ENCODE measurements around the gene DNAJB8. TPM values are rescaled to one million over a fixed set of nuclear protein-coding genes. Genes with fewer than 3 reads are reported as not detected.

Gene DNAJB8
- total RNA-seq, 2 experiments from 2014 or later, result not detected

DNA sequence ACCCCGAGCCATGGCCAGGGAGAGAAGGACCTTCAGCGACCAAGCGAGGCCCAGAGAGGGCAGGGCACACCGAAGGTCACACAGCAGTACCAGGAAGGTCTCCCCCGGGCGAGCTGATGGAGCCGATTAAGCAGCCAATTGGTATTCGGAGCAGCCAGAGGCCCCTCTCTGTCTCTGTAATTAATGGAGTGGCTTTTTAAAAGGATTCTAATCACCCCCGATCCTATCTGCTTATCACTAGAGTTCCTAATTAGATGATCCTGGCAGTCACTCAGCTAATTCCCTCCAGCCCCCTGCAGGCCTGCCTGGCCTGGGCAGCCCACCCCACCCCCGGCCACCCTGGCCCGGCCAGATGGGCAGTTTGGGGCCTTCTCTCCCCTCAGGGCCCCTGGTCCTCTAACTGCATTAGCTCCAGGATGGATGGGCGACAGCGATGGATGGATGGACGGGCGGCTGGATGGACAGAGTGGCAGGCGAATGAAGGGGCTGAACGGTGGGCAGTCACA lies 1.6 kb upstream of the DNAJB8 start:
- Histone ChIP-seq H3K9me3 (ENCODE audit: control insufficient read depth in 1 of 2, insufficient read depth in 1 of 2, low read length in 2 of 2) (no peaks in the 10 kb centered on the region), H3K36me3 (ENCODE audit: insufficient read depth, low read length) (no peaks in the 10 kb centered on the region), H3K27me3 (ENCODE audit: control insufficient read depth in 1 of 2, insufficient read depth in 2 of 2, low read length in 2 of 2) (peaks cover 0 to 8% of the 10 kb centered on the region in 2 experiments), H3K4me1 (ENCODE audit: insufficient read depth, low read length) (no peaks in the 10 kb centered on the region), H3K27ac (ENCODE audit: low read depth in 1 of 2, low read length in 2 of 2) (no peak overlapping the region), H3K4me3 (ENCODE audit: low read length) (no peak overlapping the region)
- ATAC-seq (ENCODE audit: poor library complexity), result no peak
- H3K4me1 Mint-ChIP-seq (ENCODE audit: low read depth), result peaks cover 14% of the 10 kb centered on the region
- no peak overlapping the region for H3K27ac Mint-ChIP-seq
- H3K36me3 Mint-ChIP-seq (ENCODE audit: low read depth), result no peaks in the 10 kb centered on the region
- TF ChIP-seq, protein P1, sequence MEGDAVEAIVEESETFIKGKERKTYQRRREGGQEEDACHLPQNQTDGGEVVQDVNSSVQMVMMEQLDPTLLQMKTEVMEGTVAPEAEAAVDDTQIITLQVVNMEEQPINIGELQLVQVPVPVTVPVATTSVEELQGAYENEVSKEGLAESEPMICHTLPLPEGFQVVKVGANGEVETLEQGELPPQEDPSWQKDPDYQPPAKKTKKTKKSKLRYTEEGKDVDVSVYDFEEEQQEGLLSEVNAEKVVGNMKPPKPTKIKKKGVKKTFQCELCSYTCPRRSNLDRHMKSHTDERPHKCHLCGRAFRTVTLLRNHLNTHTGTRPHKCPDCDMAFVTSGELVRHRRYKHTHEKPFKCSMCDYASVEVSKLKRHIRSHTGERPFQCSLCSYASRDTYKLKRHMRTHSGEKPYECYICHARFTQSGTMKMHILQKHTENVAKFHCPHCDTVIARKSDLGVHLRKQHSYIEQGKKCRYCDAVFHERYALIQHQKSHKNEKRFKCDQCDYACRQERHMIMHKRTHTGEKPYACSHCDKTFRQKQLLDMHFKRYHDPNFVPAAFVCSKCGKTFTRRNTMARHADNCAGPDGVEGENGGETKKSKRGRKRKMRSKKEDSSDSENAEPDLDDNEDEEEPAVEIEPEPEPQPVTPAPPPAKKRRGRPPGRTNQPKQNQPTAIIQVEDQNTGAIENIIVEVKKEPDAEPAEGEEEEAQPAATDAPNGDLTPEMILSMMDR (IDR thresholded peaks at IDR 0.05), result no peak
- DNase-seq, result no peak
- intact Hi-C loops (cut with DNase I, micrococcal nuclease), result no loop called here
- H3K4me3 Mint-ChIP-seq, result no peak overlapping the region
- no peaks in the 10 kb centered on the region for H3K9me3 Mint-ChIP-seq
- peaks cover 28% of the 10 kb centered on the region for H3K27me3 Mint-ChIP-seq
- ChIA-PET POLR2A (no interaction called here), CTCF (no interaction called here)

DNA sequence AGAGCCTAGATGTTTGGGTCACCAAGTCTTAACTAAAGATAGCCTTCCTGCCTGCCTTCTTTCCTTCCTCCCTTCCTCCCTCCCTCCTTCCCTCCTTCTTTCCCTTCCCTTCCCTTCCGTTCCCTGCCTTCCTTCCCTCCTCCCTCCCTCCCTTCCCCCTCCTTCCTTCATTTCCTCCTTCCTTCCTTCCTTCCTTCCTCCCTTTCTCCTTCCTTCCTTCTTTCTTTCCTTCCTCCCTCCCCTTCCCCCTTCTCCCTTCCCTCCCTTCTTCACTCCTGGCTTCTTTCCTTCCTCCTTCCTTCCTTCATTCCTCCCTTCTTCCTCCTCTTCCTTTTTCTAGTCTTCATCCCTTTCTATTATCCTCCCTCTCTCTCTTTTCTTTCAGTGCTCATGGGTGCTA lies 2.0 kb downstream of the DNAJB8 start:
- Histone ChIP-seq H3K27ac (ENCODE audit: low read depth in 1 of 2, low read length in 2 of 2) (no peak overlapping the region), H3K36me3 (ENCODE audit: insufficient read depth, low read length) (no peaks in the 10 kb centered on the region), H3K4me3 (ENCODE audit: low read length) (no peak overlapping the region), H3K27me3 (ENCODE audit: control insufficient read depth in 1 of 2, insufficient read depth in 2 of 2, low read length in 2 of 2) (peaks cover 0 to 2% of the 10 kb centered on the region in 2 experiments), H3K9me3 (ENCODE audit: control insufficient read depth in 1 of 2, insufficient read depth in 1 of 2, low read length in 2 of 2) (no peaks in the 10 kb centered on the region), H3K4me1 (ENCODE audit: insufficient read depth, low read length) (no peaks in the 10 kb centered on the region)
- Mint-ChIP-seq H3K4me3 (no peak overlapping the region), H3K27ac (no peak overlapping the region), H3K9me3 (no peaks in the 10 kb centered on the region), H3K4me1 (ENCODE audit: low read depth) (peaks cover 14% of the 10 kb centered on the region), H3K27me3 (peaks cover 23% of the 10 kb centered on the region), H3K36me3 (ENCODE audit: low read depth) (no peaks in the 10 kb centered on the region)
- ChIA-PET POLR2A (no interaction called here), CTCF (no interaction called here)
- TF ChIP-seq, protein P1 (IDR thresholded peaks at IDR 0.05), result no peak
- DNase-seq (no peak), ATAC-seq (ENCODE audit: poor library complexity) (no peak)
- intact Hi-C loops (cut with DNase I, micrococcal nuclease), result no loop called here

DNA sequence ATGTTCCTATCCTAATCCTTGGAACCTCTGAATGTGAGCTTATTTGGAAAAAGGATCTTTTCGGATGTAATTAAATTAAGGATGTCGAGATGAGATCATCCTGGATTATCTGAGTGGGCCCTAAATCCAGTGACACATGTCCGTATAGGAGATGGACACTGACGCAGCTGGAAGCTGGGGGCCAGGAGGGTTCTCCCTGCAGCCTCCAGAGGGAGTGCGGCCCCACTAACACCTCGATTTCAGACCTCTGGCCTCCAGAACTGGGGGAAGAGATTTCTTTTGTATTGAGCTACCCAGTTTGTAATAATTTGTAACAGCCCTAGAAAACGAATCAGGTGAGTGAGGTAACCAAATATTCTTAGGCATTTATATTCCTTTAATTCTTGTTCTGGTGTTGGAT lies 2.5 kb downstream of the DNAJB8 start:
- Histone ChIP-seq H3K9me3 (ENCODE audit: control insufficient read depth in 1 of 2, insufficient read depth in 1 of 2, low read length in 2 of 2) (no peaks in the 10 kb centered on the region), H3K27ac (ENCODE audit: low read depth in 1 of 2, low read length in 2 of 2) (no peak overlapping the region), H3K27me3 (ENCODE audit: control insufficient read depth in 1 of 2, insufficient read depth in 2 of 2, low read length in 2 of 2) (peaks cover 0 to 2% of the 10 kb centered on the region in 2 experiments), H3K4me1 (ENCODE audit: insufficient read depth, low read length) (no peaks in the 10 kb centered on the region), H3K4me3 (ENCODE audit: low read length) (no peak overlapping the region), H3K36me3 (ENCODE audit: insufficient read depth, low read length) (no peaks in the 10 kb centered on the region)
- POLR2A ChIA-PET, result no interaction called here
- CTCF ChIA-PET, result no interaction called here
- TF ChIP-seq, protein P1 (IDR thresholded peaks at IDR 0.05), result no peak
- H3K4me3 Mint-ChIP-seq, result no peak overlapping the region
- H3K27me3 Mint-ChIP-seq, result peaks cover 23% of the 10 kb centered on the region
- H3K36me3 Mint-ChIP-seq (ENCODE audit: low read depth), result no peaks in the 10 kb centered on the region
- ATAC-seq (ENCODE audit: poor library complexity), result no peak
- no peak for DNase-seq
- H3K27ac Mint-ChIP-seq, result no peak overlapping the region
- intact Hi-C loops (cut with DNase I, micrococcal nuclease), result no loop called here
- no peaks in the 10 kb centered on the region for H3K9me3 Mint-ChIP-seq
- peaks cover 14% of the 10 kb centered on the region for H3K4me1 Mint-ChIP-seq (ENCODE audit: low read depth)
